ENCODE results near the gene FGF12. TPM values are rescaled to one million over a fixed set of nuclear protein-coding genes. Genes with fewer than 3 reads are reported as not detected.
"Not testable (repeated sequence)": the region's sequence is repeated elsewhere in the genome, so short reads cannot be mapped to it uniquely, and the experiment has no call there.

Gene FGF12
- not detected for total RNA-seq
- polyA plus RNA-seq: not detected

DNA sequence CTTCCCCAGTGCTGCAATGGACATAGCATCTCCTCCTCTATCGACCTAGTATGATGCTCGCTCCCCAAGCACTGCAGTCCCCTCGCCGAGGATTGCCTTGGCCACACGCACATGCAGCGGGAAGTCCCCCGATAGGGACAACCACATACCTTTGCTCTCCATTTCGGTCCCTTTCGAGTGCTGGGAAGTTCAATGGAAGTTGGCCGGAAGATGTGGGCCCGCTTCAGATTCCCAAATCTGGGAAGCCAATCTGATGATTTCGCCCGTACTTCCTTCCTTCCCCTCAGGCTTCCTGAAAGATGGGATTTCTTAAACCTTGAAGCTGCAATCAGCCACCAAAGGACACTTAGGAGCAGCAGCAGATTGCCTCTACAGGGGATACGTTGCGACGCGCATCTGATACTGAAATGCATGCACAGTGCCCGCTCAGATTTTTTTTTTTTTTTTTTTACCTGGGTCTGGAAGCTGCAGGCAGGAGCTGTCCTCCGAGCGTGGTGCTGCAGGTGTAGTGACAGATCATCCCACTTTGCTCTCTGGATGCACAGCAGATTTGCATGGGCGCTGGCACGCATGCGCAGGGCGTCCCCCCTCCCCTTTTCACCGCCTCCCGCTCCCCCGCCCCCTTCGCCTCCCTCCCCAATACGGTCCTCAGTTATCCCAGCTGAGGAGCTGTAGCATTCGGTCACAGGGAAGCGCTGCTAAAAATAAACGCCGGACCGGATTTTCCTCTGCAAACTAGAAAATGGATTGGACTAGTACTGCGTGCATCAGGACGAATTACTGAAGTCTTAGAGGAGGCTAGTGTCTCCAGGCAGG lies at the start of gene FGF12:
FGF12 (minus strand) TSS at position 510 of the 816 bp plus-strand sequence.
- POLR2A ChIA-PET: no interaction called here
- Histone ChIP-seq H3K27me3 (ENCODE audit: insufficient read depth, low read length, poor library complexity, severe bottlenecking) (no peaks in the 10 kb centered on the region), H3K36me3 (ENCODE audit: insufficient read depth, low read length) (no peaks in the 10 kb centered on the region), H3K27ac (ENCODE audit: low read depth, low read length) (no peak within 1 kb of the TSS), H3K9me3 (ENCODE audit: low read length) (no peaks in the 10 kb centered on the region), H3K4me1 (ENCODE audit: insufficient read depth, low read length) (no peaks in the 10 kb centered on the region), H3K4me3 (ENCODE audit: low read length) (no peak within 1 kb of the TSS)
- H3K9me3 Mint-ChIP-seq: peaks cover 0 to 8% (median 3%) of the 10 kb centered on the region in 5 donors
- H3K4me3 Mint-ChIP-seq: peak within 1 kb of the TSS in 1 of 7 donors; percentile 59
- H3K27me3 Mint-ChIP-seq: no peaks in the 10 kb centered on the region
- no peak for DNase-seq
- CTCF ChIA-PET: no interaction called here
- H3K27ac Mint-ChIP-seq: no peak within 1 kb of the TSS
- peaks cover 0 to 3% (median 2%) of the 10 kb centered on the region in 3 donors for H3K4me1 Mint-ChIP-seq
- no peaks in the 10 kb centered on the region for H3K36me3 Mint-ChIP-seq

DNA sequence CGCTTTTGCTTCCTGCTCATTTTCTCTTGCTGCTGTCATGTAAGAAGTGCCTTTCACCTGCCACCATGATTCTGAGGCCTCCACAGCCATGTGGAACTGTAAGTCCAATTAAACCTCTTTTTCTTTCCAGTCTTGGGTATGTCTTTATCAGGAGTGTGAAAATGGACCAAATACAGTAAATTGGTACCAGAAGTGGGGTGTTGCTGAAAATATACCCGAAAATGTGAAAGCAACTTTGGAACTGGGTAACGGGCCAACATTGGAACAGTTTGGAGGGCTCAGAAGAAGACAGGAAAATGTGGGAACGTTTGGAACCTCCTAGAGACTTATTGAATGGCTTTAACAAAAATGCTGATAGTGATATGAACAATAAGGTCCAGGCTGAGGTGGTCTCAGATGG lies 47.0 kb upstream of the FGF12 start:
- H3K27me3 Mint-ChIP-seq; H3K4me3 Mint-ChIP-seq; DNase-seq; POLR2A ChIA-PET; CTCF ChIA-PET; H3K36me3 Mint-ChIP-seq; H3K27ac ChIP-seq (ENCODE audit: low read depth, low read length); H3K27ac Mint-ChIP-seq; H3K4me3 ChIP-seq (ENCODE audit: low read length); H3K27me3 ChIP-seq (ENCODE audit: insufficient read depth, low read length, poor library complexity, severe bottlenecking); H3K4me1 ChIP-seq (ENCODE audit: insufficient read depth, low read length); H3K36me3 ChIP-seq (ENCODE audit: insufficient read depth, low read length); H3K9me3 ChIP-seq (ENCODE audit: low read length); H3K4me1 Mint-ChIP-seq: not testable (repeated sequence)
- peaks cover 15 to 22% (median 17%) of the 10 kb centered on the region in 5 donors for H3K9me3 Mint-ChIP-seq

DNA sequence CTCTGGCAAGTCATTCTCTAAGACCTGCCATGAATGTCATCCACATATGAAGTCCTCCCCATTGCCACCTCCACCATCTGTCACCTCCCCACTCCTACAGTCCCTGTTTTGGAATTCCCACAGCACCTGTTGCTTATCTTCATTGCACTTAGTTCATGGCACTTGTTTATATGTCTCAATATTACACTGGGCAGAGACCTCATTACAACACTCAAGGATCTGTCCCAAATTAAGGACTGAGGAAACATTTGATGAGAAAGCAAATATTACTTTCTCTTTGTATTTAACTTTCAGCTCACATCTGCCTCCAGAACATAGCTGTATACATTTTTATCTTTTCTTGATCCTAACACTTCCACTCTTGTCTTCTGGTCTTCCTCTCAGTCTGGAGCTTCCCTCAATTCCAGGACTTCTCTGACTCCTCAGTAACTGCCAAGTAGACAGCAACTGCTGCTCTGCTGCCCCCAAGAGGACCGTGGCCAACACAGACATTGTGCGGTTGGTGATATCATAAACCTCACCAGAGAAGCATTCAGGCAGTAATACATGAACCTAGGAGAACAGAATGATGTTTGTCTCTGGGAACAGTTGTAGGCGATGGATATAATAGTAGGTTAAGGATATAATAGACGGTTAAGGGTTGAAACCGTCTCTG lies 45.0 kb upstream of the FGF12 start:
- CTCF ChIA-PET: no interaction called here
- DNase-seq: no peak
- Histone ChIP-seq H3K27me3 (ENCODE audit: insufficient read depth, low read length, poor library complexity, severe bottlenecking) (no peaks in the 10 kb centered on the region), H3K36me3 (ENCODE audit: insufficient read depth, low read length) (no peaks in the 10 kb centered on the region), H3K4me3 (ENCODE audit: low read length) (no peak overlapping the region), H3K4me1 (ENCODE audit: insufficient read depth, low read length) (no peaks in the 10 kb centered on the region), H3K9me3 (ENCODE audit: low read length) (no peaks in the 10 kb centered on the region), H3K27ac (ENCODE audit: low read depth, low read length) (no peak overlapping the region)
- H3K27me3 Mint-ChIP-seq: peaks cover 0 to 1% of the 10 kb centered on the region in 2 donors
- no peaks in the 10 kb centered on the region for H3K36me3 Mint-ChIP-seq
- H3K27ac Mint-ChIP-seq: no peak overlapping the region
- POLR2A ChIA-PET: no interaction called here
- peaks cover 15 to 23% (median 16%) of the 10 kb centered on the region in 5 donors for H3K9me3 Mint-ChIP-seq
- H3K4me1 Mint-ChIP-seq: no peaks in the 10 kb centered on the region
- H3K4me3 Mint-ChIP-seq: no peak overlapping the region

DNA sequence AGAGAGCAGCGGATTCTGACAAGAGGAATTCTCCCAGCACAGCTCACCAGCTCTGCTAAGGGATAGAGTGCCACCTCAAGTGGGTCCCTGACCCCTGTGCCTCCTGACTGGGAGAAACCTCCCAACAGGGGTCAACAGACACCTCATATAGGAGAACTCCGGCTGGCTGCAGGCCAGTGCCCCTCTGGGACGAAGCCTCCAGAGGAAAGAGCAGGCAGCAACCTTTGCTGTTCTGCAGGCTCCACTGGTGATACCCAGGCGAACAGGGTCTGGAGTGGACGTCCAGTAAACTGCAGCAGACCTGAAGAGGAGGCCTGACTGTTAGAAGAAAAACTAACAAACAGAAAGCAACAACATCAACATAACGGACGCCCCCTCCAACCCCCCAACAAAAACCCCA lies 31.3 kb upstream of the FGF12 start:
- H3K4me3 Mint-ChIP-seq: no peak overlapping the region
- no peaks in the 10 kb centered on the region for H3K4me1 ChIP-seq (ENCODE audit: insufficient read depth, low read length)
- H3K9me3 ChIP-seq (ENCODE audit: low read length): no peaks in the 10 kb centered on the region
- H3K4me3 ChIP-seq (ENCODE audit: low read length): no peak overlapping the region
- ChIA-PET POLR2A (no interaction called here), CTCF (no interaction called here)
- no peak for DNase-seq
- H3K27ac ChIP-seq (ENCODE audit: low read depth, low read length): no peak overlapping the region
- no peaks in the 10 kb centered on the region for H3K27me3 ChIP-seq (ENCODE audit: insufficient read depth, low read length, poor library complexity, severe bottlenecking)
- H3K36me3 Mint-ChIP-seq: peaks cover 0 to 2% (median 0%) of the 10 kb centered on the region in 3 donors
- H3K4me1 Mint-ChIP-seq: no peaks in the 10 kb centered on the region
- no peak overlapping the region for H3K27ac Mint-ChIP-seq
- no peaks in the 10 kb centered on the region for H3K36me3 ChIP-seq (ENCODE audit: insufficient read depth, low read length)
- H3K27me3 Mint-ChIP-seq: no peaks in the 10 kb centered on the region
- peaks cover 3 to 13% (median 8%) of the 10 kb centered on the region in 5 donors for H3K9me3 Mint-ChIP-seq

DNA sequence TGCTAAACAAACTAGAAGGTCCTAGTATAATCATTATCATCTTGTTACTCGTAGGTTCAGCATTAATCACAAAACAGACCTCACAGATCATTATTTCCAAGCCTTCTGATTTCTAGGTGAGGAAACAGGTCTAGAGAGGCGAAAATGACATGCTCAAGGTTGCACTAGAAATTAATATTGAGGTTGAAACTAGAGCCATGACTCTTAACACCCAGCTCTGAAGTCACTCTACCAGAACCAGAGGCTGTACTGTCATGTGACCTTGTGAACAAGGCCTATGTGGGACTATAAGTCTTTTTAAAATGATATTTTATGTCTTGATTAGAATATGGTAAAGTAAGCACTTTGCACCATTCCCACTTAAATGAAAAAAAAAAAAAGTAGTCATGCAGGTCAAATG lies 23.8 kb upstream of the FGF12 start:
- Mint-ChIP-seq H3K27me3 (no peaks in the 10 kb centered on the region), H3K4me3 (no peak overlapping the region), H3K27ac (no peak overlapping the region), H3K36me3 (no peaks in the 10 kb centered on the region), H3K4me1 (no peaks in the 10 kb centered on the region), H3K9me3 (peaks cover 0 to 6% (median 3%) of the 10 kb centered on the region in 5 donors)
- Histone ChIP-seq H3K4me1 (ENCODE audit: insufficient read depth, low read length) (no peaks in the 10 kb centered on the region), H3K4me3 (ENCODE audit: low read length) (no peak overlapping the region), H3K27ac (ENCODE audit: low read depth, low read length) (no peak overlapping the region), H3K27me3 (ENCODE audit: insufficient read depth, low read length, poor library complexity, severe bottlenecking) (no peaks in the 10 kb centered on the region), H3K36me3 (ENCODE audit: insufficient read depth, low read length) (no peaks in the 10 kb centered on the region), H3K9me3 (ENCODE audit: low read length) (no peaks in the 10 kb centered on the region)
- ChIA-PET POLR2A (no interaction called here), CTCF (no interaction called here)
- no peak for DNase-seq

DNA sequence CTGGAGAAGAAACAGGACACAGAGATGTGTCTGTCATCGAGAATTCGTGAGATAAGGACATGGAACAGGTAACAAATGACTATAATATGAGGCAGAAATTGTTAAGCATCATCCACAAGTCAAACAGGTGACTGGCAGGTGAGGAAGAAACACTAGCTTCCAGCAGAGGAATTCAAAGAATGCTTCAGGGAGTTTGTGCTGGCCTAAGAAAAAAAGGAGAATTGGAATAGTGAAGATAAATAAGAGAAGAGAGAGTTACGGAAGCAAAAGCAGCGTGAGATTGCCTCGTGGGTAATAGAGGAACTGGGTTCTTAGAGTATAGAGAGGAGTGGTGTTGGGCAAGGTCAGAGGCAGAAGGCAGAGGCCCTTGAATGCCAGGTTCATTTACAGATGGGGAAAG lies 22.9 kb upstream of the FGF12 start:
- no peak for DNase-seq
- Mint-ChIP-seq H3K27me3 (no peaks in the 10 kb centered on the region), H3K27ac (no peak overlapping the region), H3K4me3 (no peak overlapping the region), H3K9me3 (peaks cover under 1 to 4% (median 4%) of the 10 kb centered on the region in 5 donors), H3K4me1 (no peaks in the 10 kb centered on the region), H3K36me3 (no peaks in the 10 kb centered on the region)
- CTCF ChIA-PET: no interaction called here
- Histone ChIP-seq H3K27me3 (ENCODE audit: insufficient read depth, low read length, poor library complexity, severe bottlenecking) (no peaks in the 10 kb centered on the region), H3K4me1 (ENCODE audit: insufficient read depth, low read length) (no peaks in the 10 kb centered on the region), H3K36me3 (ENCODE audit: insufficient read depth, low read length) (no peaks in the 10 kb centered on the region), H3K9me3 (ENCODE audit: low read length) (no peaks in the 10 kb centered on the region), H3K27ac (ENCODE audit: low read depth, low read length) (no peak overlapping the region), H3K4me3 (ENCODE audit: low read length) (no peak overlapping the region)
- POLR2A ChIA-PET: no interaction called here

DNA sequence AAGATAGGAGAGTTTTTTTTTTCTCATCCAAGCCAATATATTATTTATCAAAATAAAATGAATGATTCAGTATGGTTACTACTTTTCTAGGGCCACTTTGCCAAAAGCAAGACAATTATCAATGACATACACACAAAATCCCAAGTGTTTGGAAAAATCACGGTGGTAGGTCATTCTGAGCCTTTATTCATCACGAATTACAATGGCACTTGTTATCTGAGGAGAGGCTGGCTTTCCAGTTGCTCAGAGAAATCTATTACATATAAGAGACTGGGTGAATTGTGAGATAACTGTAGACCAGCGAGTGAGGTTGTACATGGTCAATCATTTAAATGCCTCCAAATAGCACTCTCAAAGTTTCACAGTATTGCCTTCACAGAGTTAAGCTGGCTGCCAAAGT lies 20.4 kb upstream of the FGF12 start:
- no peaks in the 10 kb centered on the region for H3K27me3 Mint-ChIP-seq
- Histone ChIP-seq H3K9me3 (ENCODE audit: low read length) (no peaks in the 10 kb centered on the region), H3K4me3 (ENCODE audit: low read length) (no peak overlapping the region), H3K4me1 (ENCODE audit: insufficient read depth, low read length) (no peaks in the 10 kb centered on the region), H3K27me3 (ENCODE audit: insufficient read depth, low read length, poor library complexity, severe bottlenecking) (no peaks in the 10 kb centered on the region), H3K27ac (ENCODE audit: low read depth, low read length) (no peak overlapping the region), H3K36me3 (ENCODE audit: insufficient read depth, low read length) (no peaks in the 10 kb centered on the region)
- H3K27ac Mint-ChIP-seq: no peak overlapping the region
- POLR2A ChIA-PET: no interaction called here
- no peaks in the 10 kb centered on the region for H3K4me1 Mint-ChIP-seq
- DNase-seq: no peak
- H3K9me3 Mint-ChIP-seq: peaks cover 2 to 5% (median 3%) of the 10 kb centered on the region in 5 donors
- CTCF ChIA-PET: no interaction called here
- H3K36me3 Mint-ChIP-seq: no peaks in the 10 kb centered on the region
- H3K4me3 Mint-ChIP-seq: no peak overlapping the region

DNA sequence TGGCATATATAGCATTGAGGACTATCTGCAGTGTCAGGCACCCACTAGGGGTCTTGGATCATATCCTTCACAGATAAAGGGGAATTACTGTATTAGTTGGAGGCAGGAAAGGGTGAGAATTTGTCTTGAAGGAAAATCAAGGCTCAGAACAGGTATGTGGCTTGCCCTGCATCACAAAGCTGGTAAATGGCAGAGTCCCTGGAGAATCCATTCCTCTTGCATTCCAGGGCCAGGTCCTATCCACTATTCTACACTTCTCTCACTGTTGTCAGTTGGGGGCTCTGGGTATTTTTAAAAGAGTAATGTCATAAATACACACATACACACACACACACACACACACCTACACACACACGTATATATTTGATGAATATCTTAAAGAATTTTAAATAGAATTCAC lies 19.8 kb upstream of the FGF12 start:
- H3K36me3 ChIP-seq (ENCODE audit: insufficient read depth, low read length): no peaks in the 10 kb centered on the region
- Mint-ChIP-seq H3K27ac (no peak overlapping the region), H3K4me3 (no peak overlapping the region), H3K27me3 (no peaks in the 10 kb centered on the region), H3K4me1 (no peaks in the 10 kb centered on the region), H3K36me3 (no peaks in the 10 kb centered on the region), H3K9me3 (peaks cover 2 to 5% (median 3%) of the 10 kb centered on the region in 5 donors)
- H3K9me3 ChIP-seq (ENCODE audit: low read length): no peaks in the 10 kb centered on the region
- ChIA-PET POLR2A (no interaction called here), CTCF (no interaction called here)
- H3K27ac ChIP-seq (ENCODE audit: low read depth, low read length): no peak overlapping the region
- no peak overlapping the region for H3K4me3 ChIP-seq (ENCODE audit: low read length)
- H3K27me3 ChIP-seq (ENCODE audit: insufficient read depth, low read length, poor library complexity, severe bottlenecking): no peaks in the 10 kb centered on the region
- H3K4me1 ChIP-seq (ENCODE audit: insufficient read depth, low read length): no peaks in the 10 kb centered on the region
- DNase-seq: no peak

Data from CD8-positive, alpha-beta memory T cell (primary cell).